ENCODE data around the gene ANKRD13B.

Gene ANKRD13B

DNA sequence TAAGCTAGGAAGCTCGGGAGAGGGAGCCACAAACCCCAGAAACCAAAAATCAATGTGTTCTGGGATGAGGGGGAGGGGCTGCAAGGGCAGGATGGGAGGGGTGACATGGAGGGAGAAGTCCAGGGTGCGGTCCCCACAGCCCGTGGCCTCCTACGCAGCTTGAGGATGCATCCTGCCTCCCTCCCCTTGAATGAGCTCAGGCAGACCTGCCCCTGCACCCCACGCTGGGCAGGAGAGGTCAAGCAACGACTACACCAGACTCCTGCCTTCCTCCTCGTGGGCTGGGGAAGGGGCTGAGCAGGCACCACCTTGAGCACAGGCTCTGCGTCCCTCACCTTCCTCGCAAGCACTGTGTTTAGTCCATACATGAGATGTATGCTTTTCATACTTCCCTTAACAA lies 3.9 kb downstream of the ANKRD13B start:
- DNase-seq: no peak

DNA sequence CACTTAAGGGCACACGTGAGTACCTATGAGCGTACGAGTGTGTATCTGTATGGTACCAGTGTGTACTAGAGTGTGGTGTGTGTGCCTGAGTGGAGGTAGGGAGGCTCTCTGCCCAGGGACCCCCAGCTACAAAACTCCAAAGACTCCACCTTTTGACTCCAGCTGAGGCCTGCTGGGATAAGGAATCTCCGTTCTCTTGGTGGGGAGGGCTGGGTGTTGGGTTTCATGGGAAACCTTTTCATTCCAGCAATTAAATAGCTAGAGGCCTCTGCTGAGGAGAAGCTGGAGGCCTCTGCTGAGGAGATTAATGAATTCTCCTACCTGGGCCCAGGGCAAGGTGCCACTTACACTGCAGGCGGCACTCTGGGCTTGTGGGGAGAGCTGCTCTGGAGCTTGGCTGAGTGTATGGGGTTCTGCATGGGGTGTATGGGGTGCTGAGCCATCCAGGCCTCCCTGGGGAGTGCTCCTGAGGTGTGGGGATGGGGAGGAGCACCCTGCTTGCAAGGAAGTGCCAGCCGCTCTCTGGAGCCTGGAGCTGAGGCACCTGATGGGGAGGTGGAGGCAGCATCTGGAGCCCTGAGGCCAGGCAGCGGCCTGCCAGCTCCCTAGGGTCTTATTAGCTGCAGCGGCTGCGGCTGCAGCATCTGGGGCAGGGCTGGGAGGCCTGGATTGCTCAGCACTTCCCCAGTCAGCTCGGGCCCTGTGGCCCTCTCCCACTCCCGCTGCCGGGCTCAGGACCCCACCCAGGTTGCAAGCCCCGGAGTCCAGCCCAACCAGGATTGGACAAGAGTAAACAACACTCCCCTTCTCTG lies 4.6 kb downstream of the ANKRD13B start:
- DNase-seq: no peak

DNA sequence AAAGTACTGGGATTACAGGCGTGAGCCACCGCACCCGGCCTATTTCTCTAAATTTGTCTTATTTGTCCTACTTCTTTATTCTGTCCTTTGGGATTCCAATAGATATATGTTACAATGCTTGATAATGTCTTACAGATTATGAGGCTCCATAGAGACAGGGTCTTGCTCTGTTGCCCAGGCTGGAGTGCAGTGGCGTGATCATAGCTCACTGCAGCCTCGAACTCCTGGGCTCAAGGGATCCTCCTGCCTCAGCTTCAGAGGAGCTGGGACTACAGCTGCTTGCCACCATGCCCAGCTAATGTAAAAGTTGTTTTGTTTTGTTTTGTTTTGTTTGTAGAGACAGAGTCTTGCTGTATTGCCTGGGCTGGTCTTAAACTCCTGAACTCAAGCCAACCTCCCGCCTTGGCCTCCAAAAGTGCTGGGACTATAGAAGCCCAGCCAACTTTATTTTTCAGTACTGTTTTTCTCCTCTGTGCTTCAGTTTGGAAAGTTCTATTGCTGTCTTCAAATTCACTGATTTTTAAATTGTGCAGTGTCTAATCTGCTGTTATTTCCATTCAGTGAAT lies 10.3 kb downstream of the ANKRD13B start:
- no peak for DNase-seq

DNA sequence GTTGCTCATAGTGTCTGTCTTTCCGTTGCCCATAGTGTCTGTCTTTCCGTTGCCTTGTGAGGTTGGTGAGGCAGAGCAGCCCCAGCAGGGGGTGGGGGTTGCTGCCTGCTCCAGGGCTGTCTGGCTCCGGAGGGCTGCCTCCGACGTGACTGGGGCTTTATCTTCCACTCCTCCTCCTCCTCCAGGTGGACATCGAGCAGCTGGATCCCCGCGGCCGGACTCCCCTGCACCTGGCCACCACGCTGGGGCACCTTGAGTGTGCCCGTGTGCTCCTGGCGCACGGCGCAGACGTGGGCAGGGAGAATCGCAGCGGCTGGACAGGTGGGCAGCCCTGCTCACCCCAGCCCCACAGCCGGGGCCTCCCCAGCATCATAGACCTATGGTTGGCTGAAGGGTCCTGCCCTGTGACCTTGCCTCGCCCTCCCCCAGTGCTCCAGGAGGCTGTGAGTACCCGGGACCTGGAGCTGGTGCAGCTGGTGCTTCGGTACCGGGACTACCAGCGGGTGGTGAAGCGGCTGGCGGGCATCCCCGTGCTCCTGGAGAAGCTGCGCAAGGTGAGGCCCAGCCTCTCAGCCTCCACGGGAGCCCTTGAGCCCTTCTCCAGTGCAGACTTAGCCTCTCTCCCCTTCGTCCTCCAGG lies 14.7 kb downstream of the ANKRD13B start:
- no peak for DNase-seq

DNA sequence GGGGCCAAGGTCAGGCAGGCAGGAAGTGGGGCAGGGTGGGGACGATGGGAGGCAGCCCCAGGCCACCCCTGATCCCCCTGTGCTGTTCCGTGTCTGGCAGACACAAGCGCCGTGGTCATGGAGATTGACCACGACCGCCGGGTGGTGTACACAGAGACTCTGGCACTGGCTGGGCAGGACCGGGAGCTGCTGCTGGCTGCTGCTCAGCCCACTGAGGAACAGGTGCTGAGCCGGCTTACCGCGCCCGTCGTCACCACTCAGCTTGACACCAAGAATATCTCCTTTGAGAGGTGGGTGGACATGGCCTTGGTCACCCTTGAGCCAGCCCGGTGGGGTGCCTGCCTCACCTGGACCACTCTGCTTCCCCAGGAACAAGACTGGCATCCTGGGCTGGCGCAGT lies 16.1 kb downstream of the ANKRD13B start:
- no peak for DNase-seq

- DNase-seq: no peak
Measured at GRCh38 chr17:29610395-29610794, 17.5 kb downstream of the ANKRD13B start.

GRCh38 chr17:29611351-29612093 lies 18.6 kb downstream of the ANKRD13B start:
- DNase-seq: no peak

- DNase-seq: no peak
Measured at GRCh38 chr17:29612094-29612403, 19.1 kb downstream of the ANKRD13B start.

- no peak for DNase-seq
Measured at GRCh38 chr17:29612404-29613280, 19.7 kb downstream of the ANKRD13B start.

DNA sequence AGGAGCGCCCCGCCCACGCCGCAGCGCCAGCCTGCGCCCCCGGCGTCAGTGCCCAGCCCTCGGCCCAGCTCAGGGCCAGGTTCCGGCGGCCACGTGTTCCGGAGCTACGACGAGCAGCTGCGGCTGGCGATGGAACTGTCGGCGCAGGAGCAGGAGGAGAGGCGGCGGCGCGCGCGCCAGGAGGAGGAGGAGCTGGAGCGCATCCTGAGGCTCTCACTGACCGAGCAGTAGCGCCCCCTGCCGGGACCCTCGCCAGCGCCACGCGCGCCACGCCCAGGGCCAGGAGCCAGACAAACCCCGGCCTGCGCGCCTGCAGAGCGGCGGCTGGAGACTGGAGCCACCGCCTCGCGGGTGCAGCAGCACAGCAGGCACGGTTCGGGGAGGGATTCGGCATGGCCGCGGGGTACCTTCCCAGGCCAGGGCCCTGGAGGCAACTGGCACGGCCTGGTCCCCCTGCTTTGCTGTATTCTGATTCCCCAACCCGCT lies 20.5 kb downstream of the ANKRD13B start:
- peak; percentile 89 for DNase-seq

DNA sequence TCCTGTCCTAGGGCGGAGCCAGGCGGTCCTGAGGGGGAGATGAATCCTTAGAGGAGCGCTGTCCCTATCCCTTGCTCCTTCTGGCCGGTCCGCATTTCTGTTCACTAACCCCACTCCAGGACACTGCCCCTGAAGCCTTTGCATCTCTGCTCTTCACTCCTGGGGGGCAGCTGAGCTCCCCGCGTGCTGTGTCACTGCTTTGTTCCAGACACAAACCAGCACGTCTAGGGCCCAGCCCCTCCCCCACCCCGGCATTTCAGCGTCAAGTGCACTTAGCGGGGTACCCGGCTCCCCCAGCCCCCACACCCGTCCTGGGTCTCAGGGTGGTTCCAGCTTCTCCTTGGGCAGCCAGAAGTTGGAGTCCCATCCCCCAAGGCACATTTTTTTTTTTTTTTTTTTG lies 20.9 kb downstream of the ANKRD13B start:
- no peak for DNase-seq

GRCh38 chr17:29614349-29615047 lies 21.6 kb downstream of the ANKRD13B start:
- no peak for DNase-seq

- peak; percentile 35 for DNase-seq
Measured at GRCh38 chr17:29615048-29615385, 22.1 kb downstream of the ANKRD13B start.

GRCh38 chr17:29615492-29616299 lies 22.8 kb downstream of the ANKRD13B start:
- peak; percentile 81 for DNase-seq

- DNase-seq: no peak
Measured at GRCh38 chr17:29616300-29617048, 23.5 kb downstream of the ANKRD13B start.

- peak; percentile 85 for DNase-seq
Measured at GRCh38 chr17:29617125-29617480, 24.2 kb downstream of the ANKRD13B start.

GRCh38 chr17:29617481-29618271 lies 24.7 kb downstream of the ANKRD13B start:
- peak; percentile 81 for DNase-seq

GRCh38 chr17:29618272-29619065 lies 25.5 kb downstream of the ANKRD13B start:
- no peak for DNase-seq

- DNase-seq: peak; percentile 44
Measured at GRCh38 chr17:29619251-29619650, 26.3 kb downstream of the ANKRD13B start.
